ENCODE measurements around the gene S100PBP.

The S100PBP gene

GRCh38 chr1:32861904-32862695 lies 44.6 kb downstream of the S100PBP start:
- no peak for TF ChIP-seq CTCF (IDR thresholded peaks at IDR 0.05; ENCODE audit: insufficient read depth, missing control alignments)
- DNase-seq (ENCODE audit: insufficient read length, low spot score) = no peak
- FAIRE-seq = no peak

- no peak for FAIRE-seq
- TF ChIP-seq CTCF (IDR thresholded peaks at IDR 0.05; ENCODE audit: insufficient read depth, missing control alignments) = no peak
These were observed 45.9 kb downstream of the S100PBP start for GRCh38 chr1:32863218-32863880.

GRCh38 chr1:32863881-32864245 lies 46.4 kb downstream of the S100PBP start:
- no peak for DNase-seq (ENCODE audit: insufficient read length, low spot score)
- FAIRE-seq = no peak

More at GRCh38 chr1:32863218-32863880, 45.9 kb downstream of the S100PBP start:
- DNase-seq (ENCODE audit: insufficient read length, low spot score) = no peak

GRCh38 chr1:32864375-32865019 lies 47.0 kb downstream of the S100PBP start:
- FAIRE-seq (no peak), DNase-seq (ENCODE audit: insufficient read length, low spot score) (no peak)
- TF ChIP-seq CTCF (IDR thresholded peaks at IDR 0.05; ENCODE audit: insufficient read depth, missing control alignments) = no peak

More at GRCh38 chr1:32863881-32864245, 46.4 kb downstream of the S100PBP start:
- no peak for TF ChIP-seq CTCF (IDR thresholded peaks at IDR 0.05; ENCODE audit: insufficient read depth, missing control alignments)

- TF ChIP-seq CTCF (IDR thresholded peaks at IDR 0.05; ENCODE audit: insufficient read depth, missing control alignments) = no peak
- no peak for FAIRE-seq
- no peak for DNase-seq (ENCODE audit: insufficient read length, low spot score)
These were observed 48.4 kb downstream of the S100PBP start for GRCh38 chr1:32865639-32866405.

GRCh38 chr1:32867151-32867550 lies 49.7 kb downstream of the S100PBP start:
- FAIRE-seq (no peak), DNase-seq (ENCODE audit: insufficient read length, low spot score) (no peak)
- no peak for TF ChIP-seq CTCF (IDR thresholded peaks at IDR 0.05; ENCODE audit: insufficient read depth, missing control alignments)
